Measurements from ENCODE around the gene NREP. TPM values are rescaled to one million over a fixed set of nuclear protein-coding genes. Genes with fewer than 3 reads are reported as not detected.

Gene NREP
- total RNA-seq, 1 experiment from 2014 or later, result 163 TPM

DNA sequence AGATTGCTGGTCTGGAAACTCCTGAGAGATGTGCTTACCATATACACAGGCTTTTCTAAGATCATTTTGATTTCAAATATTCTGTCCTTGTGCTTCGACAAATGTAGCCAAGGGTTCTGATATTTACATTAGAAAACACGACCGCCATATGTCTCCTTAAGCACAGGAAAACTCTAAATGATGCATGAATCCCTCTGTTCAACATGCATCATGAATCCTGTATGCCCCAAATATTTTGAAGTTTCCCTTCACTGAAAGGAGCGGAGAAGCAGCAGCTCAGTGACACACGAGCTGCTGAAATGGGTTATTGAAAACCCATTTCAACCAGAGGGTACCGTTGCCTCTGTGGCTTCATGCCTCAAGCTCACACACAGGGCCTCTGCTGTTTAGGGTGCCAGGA is 74.4 kb downstream of the NREP start:
- H2BK15ac ChIP-seq (ENCODE audit: low read depth, low read length), result no peak overlapping the region
- TF ChIP-seq, protein P1, sequence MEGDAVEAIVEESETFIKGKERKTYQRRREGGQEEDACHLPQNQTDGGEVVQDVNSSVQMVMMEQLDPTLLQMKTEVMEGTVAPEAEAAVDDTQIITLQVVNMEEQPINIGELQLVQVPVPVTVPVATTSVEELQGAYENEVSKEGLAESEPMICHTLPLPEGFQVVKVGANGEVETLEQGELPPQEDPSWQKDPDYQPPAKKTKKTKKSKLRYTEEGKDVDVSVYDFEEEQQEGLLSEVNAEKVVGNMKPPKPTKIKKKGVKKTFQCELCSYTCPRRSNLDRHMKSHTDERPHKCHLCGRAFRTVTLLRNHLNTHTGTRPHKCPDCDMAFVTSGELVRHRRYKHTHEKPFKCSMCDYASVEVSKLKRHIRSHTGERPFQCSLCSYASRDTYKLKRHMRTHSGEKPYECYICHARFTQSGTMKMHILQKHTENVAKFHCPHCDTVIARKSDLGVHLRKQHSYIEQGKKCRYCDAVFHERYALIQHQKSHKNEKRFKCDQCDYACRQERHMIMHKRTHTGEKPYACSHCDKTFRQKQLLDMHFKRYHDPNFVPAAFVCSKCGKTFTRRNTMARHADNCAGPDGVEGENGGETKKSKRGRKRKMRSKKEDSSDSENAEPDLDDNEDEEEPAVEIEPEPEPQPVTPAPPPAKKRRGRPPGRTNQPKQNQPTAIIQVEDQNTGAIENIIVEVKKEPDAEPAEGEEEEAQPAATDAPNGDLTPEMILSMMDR (conservative IDR thresholded peaks at IDR 0.05), result no peak
- no peaks in the 10 kb centered on the region for H3K23me2 ChIP-seq (ENCODE audit: insufficient read length, low read depth, low read length, poor library complexity, severe bottlenecking)
- no peak overlapping the region for H4K91ac ChIP-seq (ENCODE audit: insufficient read length, low read depth, low read length)
- H3K27me3 ChIP-seq (ENCODE audit: insufficient read depth, low read length), result no peaks in the 10 kb centered on the region
- Mint-ChIP-seq H3K4me3 (no peak overlapping the region), H3K4me1 (peaks cover 8 to 9% of the 10 kb centered on the region in 2 experiments), H3K36me3 (ENCODE audit: insufficient read depth in 1 of 3, low read depth in 3 of 3) (no peaks in the 10 kb centered on the region; a peak in 1 of 7 replicates), H3K27ac (peak overlapping the region in 1 of 3 experiments; percentile 77; a peak in 1 of 7 replicates), H3K27me3 (ENCODE audit: low read depth) (no peaks in the 10 kb centered on the region), H3K9me3 (no peaks in the 10 kb centered on the region; a peak in 1 of 5 replicates)
- no peak overlapping the region for H3K9ac ChIP-seq (ENCODE audit: extremely low read depth, insufficient read length, low read length)
- H2AFZ ChIP-seq (ENCODE audit: low read length), result no peak overlapping the region
- no peak overlapping the region for H2BK120ac ChIP-seq (ENCODE audit: low read depth, low read length, poor library complexity, severe bottlenecking)
- no peak overlapping the region for H2BK20ac ChIP-seq (ENCODE audit: low read depth, low read length, poor library complexity, severe bottlenecking)
- H3K56ac ChIP-seq (ENCODE audit: insufficient read length, low read depth, low read length), result no peak overlapping the region
- H3K27ac ChIP-seq (ENCODE audit: insufficient read length, low read depth, low read length), result no peak overlapping the region
- no peaks in the 10 kb centered on the region for H3K79me1 ChIP-seq (ENCODE audit: insufficient read depth, low read depth, low read length, poor library complexity, severe bottlenecking)
- no peak overlapping the region for H2BK12ac ChIP-seq (ENCODE audit: insufficient read length, low read depth, low read length)
- no peak overlapping the region for H3K4me2 ChIP-seq (ENCODE audit: insufficient read depth, insufficient read length, low read length)
- no peak overlapping the region for H4K8ac ChIP-seq (replicated peaks; ENCODE audit: insufficient read length, low read depth, low read length)
- no peak overlapping the region for H3K23ac ChIP-seq (ENCODE audit: insufficient read length, low read depth, low read length)
- no peak overlapping the region for H3T11ph ChIP-seq (ENCODE audit: low read length)
- no peaks in the 10 kb centered on the region for H3K4me1 ChIP-seq (ENCODE audit: insufficient read depth, low read length)
- H2BK5ac ChIP-seq (ENCODE audit: insufficient read length, low read length), result no peak overlapping the region
- no peak overlapping the region for H2AK5ac ChIP-seq (ENCODE audit: insufficient read length, low read length)
- H3K79me2 ChIP-seq (ENCODE audit: insufficient read depth, low read length), result no peaks in the 10 kb centered on the region
- H4K20me1 ChIP-seq (ENCODE audit: control insufficient read depth, insufficient read depth, insufficient read length), result no peaks in the 10 kb centered on the region
- no peak overlapping the region for H3K4ac ChIP-seq (ENCODE audit: low read depth, low read length)
- no CpG with 5 or more reads among the region's 6 CpGs for WGBS (ENCODE audit: extremely low coverage, insufficient read length, low lambda C conversion rate)
- no peak for DNase-seq
- no peak overlapping the region for H4K5ac ChIP-seq (ENCODE audit: insufficient read length, low read depth, low read length)
- H3K14ac ChIP-seq (ENCODE audit: insufficient read depth, low read length), result no peak overlapping the region
- no peak overlapping the region for H3K18ac ChIP-seq (ENCODE audit: insufficient read length, low read depth, low read length)
- H3K9me3 ChIP-seq (ENCODE audit: control insufficient read depth, low read depth, low read length), result no peaks in the 10 kb centered on the region
